H9 (cell line): ENCODE results near the gene TMC3. TPM values are rescaled to one million over a fixed set of nuclear protein-coding genes. Genes with fewer than 3 reads are reported as not detected.

Experiments
- DNase-seq: peaks from one replicate; pipeline ENCODE4 v3.0.0-alpha.2; 2017
- H2AFZ ChIP-seq: one replicate; pipeline ENCODE4 v1.6.1; 2013; ENCODE audit warnings: mild to moderate bottlenecking, low read length, control low read depth, moderate library complexity
- H2AK5ac ChIP-seq: 2 replicates; pipeline ENCODE4 v1.6.1; 2013; ENCODE audit warnings: low read length, control low read depth, mixed read lengths; ENCODE audit not compliant: insufficient read length
- H2BK120ac ChIP-seq: one replicate; pipeline ENCODE4 v1.6.1; 2013; ENCODE audit warnings: low read depth, mild to moderate bottlenecking, low read length, control low read depth, inconsistent platforms; ENCODE audit not compliant: poor library complexity, severe bottlenecking
- H2BK12ac ChIP-seq: 2 replicates; pipeline ENCODE4 v1.6.1; 2013; ENCODE audit warnings: low read length, control low read depth, mixed read lengths, low read depth; ENCODE audit not compliant: insufficient read length
- H2BK15ac ChIP-seq: 2 replicates; pipeline ENCODE4 v1.6.1; 2013; ENCODE audit warnings: low read depth, low read length, control low read depth
- H2BK20ac ChIP-seq: one replicate; pipeline ENCODE4 v1.6.1; 2013; ENCODE audit warnings: low read depth, mild to moderate bottlenecking, low read length, control low read depth, inconsistent platforms; ENCODE audit not compliant: poor library complexity, severe bottlenecking
- H2BK5ac ChIP-seq: 2 replicates; pipeline ENCODE4 v1.6.1; 2013; ENCODE audit warnings: low read length, control low read depth, mixed read lengths; ENCODE audit not compliant: insufficient read length
- H3K14ac ChIP-seq: 2 replicates; pipeline ENCODE4 v1.6.1; 2013; ENCODE audit warnings: low read length, control low read depth; ENCODE audit not compliant: insufficient read depth
- H3K18ac ChIP-seq: 2 replicates; pipeline ENCODE4 v1.6.1; 2013; ENCODE audit warnings: low read depth, mild to moderate bottlenecking, mixed read lengths, low read length, control low read depth; ENCODE audit not compliant: insufficient read length
- H3K23ac ChIP-seq: 2 replicates; pipeline ENCODE4 v1.6.1; 2013; ENCODE audit warnings: low read length, control low read depth, mixed read lengths, low read depth; ENCODE audit not compliant: insufficient read length
- H3K23me2 ChIP-seq: 2 replicates; pipeline ENCODE4 v1.6.1; 2013; ENCODE audit warnings: low read depth, mild to moderate bottlenecking, mixed read lengths, low read length, control low read depth; ENCODE audit not compliant: insufficient read length, poor library complexity, severe bottlenecking
- H3K27ac ChIP-seq: 2 replicates; pipeline ENCODE4 v1.5.1; 2013; ENCODE audit warnings: low read length, control low read depth, mixed read lengths, low read depth; ENCODE audit not compliant: insufficient read length
- H3K27me3 ChIP-seq: 2 replicates; pipeline ENCODE4 v1.6.1; 2013; ENCODE audit warnings: low read length, control low read depth, inconsistent platforms; ENCODE audit not compliant: insufficient read depth
- H3K4ac ChIP-seq: 2 replicates; pipeline ENCODE4 v1.6.1; 2013; ENCODE audit warnings: low read depth, mild to moderate bottlenecking, control low read depth, inconsistent platforms, low read length, moderate library complexity
- H3K4me1 ChIP-seq: 2 replicates; pipeline ENCODE4 v1.6.1; 2013; ENCODE audit warnings: low read length, control low read depth, inconsistent platforms; ENCODE audit not compliant: insufficient read depth
- H3K4me2 ChIP-seq: 2 replicates; pipeline ENCODE4 v1.6.1; 2013; ENCODE audit warnings: low read length, control low read depth, mixed read lengths; ENCODE audit not compliant: insufficient read length, insufficient read depth
- H3K56ac ChIP-seq: 2 replicates; pipeline ENCODE4 v1.6.1; 2013; ENCODE audit warnings: low read depth, mild to moderate bottlenecking, mixed read lengths, low read length, control low read depth; ENCODE audit not compliant: insufficient read length
- H3K79me1 ChIP-seq: 2 replicates; pipeline ENCODE4 v1.6.1; 2013; ENCODE audit warnings: low read depth, mild to moderate bottlenecking, moderate library complexity, low read length, control low read depth, inconsistent platforms; ENCODE audit not compliant: insufficient read depth, poor library complexity, severe bottlenecking
- H3K79me2 ChIP-seq: 2 replicates; pipeline ENCODE4 v1.6.1; 2013; ENCODE audit warnings: low read length, control low read depth, inconsistent platforms; ENCODE audit not compliant: insufficient read depth
- H3K9ac ChIP-seq: 2 replicates; pipeline ENCODE4 v1.6.1; 2013; ENCODE audit warnings: low read length, control low read depth, mixed read lengths; ENCODE audit not compliant: insufficient read length; ENCODE audit errors: extremely low read depth
- H3K9me3 ChIP-seq: one replicate; pipeline ENCODE4 v1.6.1; 2013; ENCODE audit warnings: low read depth, low read length, inconsistent platforms; ENCODE audit not compliant: control insufficient read depth
- H3T11ph ChIP-seq: one replicate; pipeline ENCODE4 v1.6.1; 2013; ENCODE audit warnings: mild to moderate bottlenecking, low read length, control low read depth, inconsistent platforms
- H4K20me1 ChIP-seq: one replicate; pipeline ENCODE4 v1.6.1; 2013; ENCODE audit not compliant: control insufficient read depth, insufficient read length, insufficient read depth
- H4K5ac ChIP-seq: 2 replicates; pipeline ENCODE4 v1.6.1; 2013; ENCODE audit warnings: low read depth, mild to moderate bottlenecking, mixed read lengths, low read length, control low read depth; ENCODE audit not compliant: insufficient read length
- H4K8ac ChIP-seq: replicated peaks from 2 replicates; pipeline ENCODE4 v1.6.1; 2013; ENCODE audit warnings: low read length, control low read depth, mixed read lengths, low read depth; ENCODE audit not compliant: insufficient read length
- H4K91ac ChIP-seq: 2 replicates; pipeline ENCODE4 v1.6.1; 2013; ENCODE audit warnings: low read depth, mild to moderate bottlenecking, moderate library complexity, mixed read lengths, low read length, control low read depth; ENCODE audit not compliant: insufficient read length
- H3K27ac Mint-ChIP-seq, 3 experiments: 2 replicates in 2 of 3; 3 replicates in 1 of 3; pipeline ENCODE4 v1.8.0; 2020 to 2021; ENCODE audit warnings: mixed read lengths in 3 of 3, mild to moderate bottlenecking in 1 of 3, moderate library complexity in 1 of 3
- H3K27me3 Mint-ChIP-seq: 2 replicates; pipeline ENCODE4 v1.8.0; 2021; ENCODE audit warnings: low read depth, mild to moderate bottlenecking, moderate library complexity, mixed read lengths
- H3K36me3 Mint-ChIP-seq, 3 experiments: 2 replicates in 2 of 3; 3 replicates in 1 of 3; pipeline ENCODE4 v1.8.0; 2020 to 2021; ENCODE audit warnings: low read depth in 3 of 3, mixed read lengths in 3 of 3; ENCODE audit not compliant: insufficient read depth in 1 of 3
- H3K4me1 Mint-ChIP-seq, 2 experiments: 2 replicates each; pipeline ENCODE4 v1.8.0; 2020; ENCODE audit warnings: mixed read lengths in 2 of 2
- H3K4me3 Mint-ChIP-seq, 2 experiments: 2 replicates in 1 of 2; 3 replicates in 1 of 2; pipeline ENCODE4 v1.8.0; 2020 to 2021; ENCODE audit warnings: mild to moderate bottlenecking in 2 of 2, mixed read lengths in 2 of 2, moderate library complexity in 1 of 2
- H3K9me3 Mint-ChIP-seq, 2 experiments: 2 replicates in 1 of 2; 3 replicates in 1 of 2; pipeline ENCODE4 v1.8.0; 2020; ENCODE audit warnings: mild to moderate bottlenecking in 2 of 2, mixed read lengths in 2 of 2, moderate library complexity in 1 of 2
- WGBS: extraction: QIAGEN DNeasy Blood & Tissue Kit; methylation state at CpG from one replicate; pipeline ENCODE4 v1.1.7; 2013; ENCODE audit warnings: missing lambda C conversion rate, low lambda C conversion rate, mixed read lengths; ENCODE audit not compliant: insufficient read length; ENCODE audit errors: extremely low coverage; 5-methylcytosine and 5-hydroxymethylcytosine counted together
- total RNA-seq: library from RNA; stranded (reverse); gene quantifications from 2 replicates; pipeline ENCODE4 v1.2.1, GENCODE V29; 2021
- TF ChIP-seq, protein P1 (sequence below): fragments of 200-600 bp; sonication (generic); conservative IDR thresholded peaks from 3 replicates; pipeline ENCODE4 v1.8.0; 2021; ENCODE audit warnings: antibody characterized with exemption, mild to moderate bottlenecking

The TMC3 gene
- total RNA-seq, 1 experiment from 2014 or later, result not detected

DNA sequence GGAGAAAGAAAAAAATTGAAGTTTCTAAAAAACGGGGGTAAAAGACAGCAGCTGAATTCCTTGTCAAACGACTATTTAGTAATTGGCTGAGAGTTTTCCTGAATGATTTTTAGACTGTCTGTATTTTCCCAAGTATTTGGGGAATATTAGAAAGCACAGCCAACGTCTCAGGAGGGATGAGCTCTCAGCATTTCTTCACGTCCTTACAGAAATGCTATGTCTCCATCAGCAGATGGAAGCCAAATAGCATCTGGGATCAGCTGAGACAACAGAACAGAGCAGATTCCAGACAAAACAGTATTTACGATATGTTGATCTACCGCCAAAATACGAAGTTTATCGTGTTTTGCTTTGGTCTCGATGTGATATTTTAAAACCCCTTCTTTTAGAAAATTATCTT is 5.3 kb upstream of the TMC3 start:
- Histone ChIP-seq H3K79me1 (no peaks in the 10 kb centered on the region), H3K23ac (no peak overlapping the region), H4K5ac (no peak overlapping the region), H3K18ac (no peak overlapping the region), H3K23me2 (no peaks in the 10 kb centered on the region), H3K56ac (no peak overlapping the region), H2BK15ac (no peak overlapping the region), H3K27ac (no peak overlapping the region), H3K9ac (no peak overlapping the region), H2BK5ac (no peak overlapping the region), H3K27me3 (no peaks in the 10 kb centered on the region), H4K8ac (no peak overlapping the region), H2AFZ (no peak overlapping the region), H3K4me2 (no peak overlapping the region), H2BK20ac (no peak overlapping the region), H4K20me1 (no peaks in the 10 kb centered on the region), H2AK5ac (no peak overlapping the region), H3K4me1 (no peaks in the 10 kb centered on the region; the same call in 1 of the 2 replicates), H4K91ac (no peak overlapping the region), H2BK12ac (no peak overlapping the region), H3T11ph (no peak overlapping the region), H3K9me3 (no peaks in the 10 kb centered on the region), H3K79me2 (no peaks in the 10 kb centered on the region), H2BK120ac (no peak overlapping the region), H3K14ac (no peak overlapping the region), H3K4ac (no peak overlapping the region)
- Mint-ChIP-seq H3K27me3 (no peaks in the 10 kb centered on the region), H3K4me3 (no peak overlapping the region), H3K36me3 (peaks cover 0 to 3% (median 0%) of the 10 kb centered on the region in 3 experiments; a peak in 3 of 7 replicates), H3K9me3 (peaks cover 0 to under 1% of the 10 kb centered on the region in 2 experiments; a peak in 1 of 5 replicates), H3K27ac (no peak overlapping the region), H3K4me1 (peaks cover 7 to 21% of the 10 kb centered on the region in 2 experiments)
- no peak for DNase-seq
- WGBS, result 100% methylated on average over 1 of the region's 9 CpGs
- TF ChIP-seq, protein P1, sequence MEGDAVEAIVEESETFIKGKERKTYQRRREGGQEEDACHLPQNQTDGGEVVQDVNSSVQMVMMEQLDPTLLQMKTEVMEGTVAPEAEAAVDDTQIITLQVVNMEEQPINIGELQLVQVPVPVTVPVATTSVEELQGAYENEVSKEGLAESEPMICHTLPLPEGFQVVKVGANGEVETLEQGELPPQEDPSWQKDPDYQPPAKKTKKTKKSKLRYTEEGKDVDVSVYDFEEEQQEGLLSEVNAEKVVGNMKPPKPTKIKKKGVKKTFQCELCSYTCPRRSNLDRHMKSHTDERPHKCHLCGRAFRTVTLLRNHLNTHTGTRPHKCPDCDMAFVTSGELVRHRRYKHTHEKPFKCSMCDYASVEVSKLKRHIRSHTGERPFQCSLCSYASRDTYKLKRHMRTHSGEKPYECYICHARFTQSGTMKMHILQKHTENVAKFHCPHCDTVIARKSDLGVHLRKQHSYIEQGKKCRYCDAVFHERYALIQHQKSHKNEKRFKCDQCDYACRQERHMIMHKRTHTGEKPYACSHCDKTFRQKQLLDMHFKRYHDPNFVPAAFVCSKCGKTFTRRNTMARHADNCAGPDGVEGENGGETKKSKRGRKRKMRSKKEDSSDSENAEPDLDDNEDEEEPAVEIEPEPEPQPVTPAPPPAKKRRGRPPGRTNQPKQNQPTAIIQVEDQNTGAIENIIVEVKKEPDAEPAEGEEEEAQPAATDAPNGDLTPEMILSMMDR, result no peak
